Uterus (tissue), 4 donors: ENCODE results near the gene CNOT9. TPM values are rescaled to one million over a fixed set of nuclear protein-coding genes. Genes with fewer than 3 reads are reported as not detected.

Experiments used
- DNase-seq, 2 donors: peaks; one replicate each; pipeline ENCODE4 v3.0.0-alpha.2; 2019 to 2020
- H3K27ac ChIP-seq, 2 donors: fragments of 200-600 bp; sonication (generic); 1 replicate in 1 of 2; 2 replicates in 1 of 2; pipeline ENCODE4 v1.5.1; 2016 to 2018
- H3K27me3 ChIP-seq, 2 donors: fragments of 200-600 bp; sonication (generic); one replicate each; pipeline ENCODE4 v1.5.1; 2018 to 2019; ENCODE audit warnings: control low read depth in 1 of 2
- H3K36me3 ChIP-seq, 2 donors: fragments of 200-600 bp; sonication (generic); one replicate each; pipeline ENCODE4 v1.5.1; 2019; ENCODE audit warnings: control low read depth in 1 of 2
- H3K4me1 ChIP-seq, 2 donors: fragments of 200-600 bp; sonication (generic); one replicate each; pipeline ENCODE4 v1.5.1; 2018 to 2019; ENCODE audit warnings: control low read depth in 1 of 2
- H3K4me3 ChIP-seq, 2 donors: fragments of 200-600 bp; sonication (generic); 1 replicate in 1 of 2; 2 replicates in 1 of 2; pipeline ENCODE4 v1.5.1; 2018 to 2019; ENCODE audit warnings: mild to moderate bottlenecking in 1 of 2
- H3K9me3 ChIP-seq, 2 donors: fragments of 200-600 bp; sonication (generic); one replicate each; pipeline ENCODE4 v1.5.1; 2019; ENCODE audit warnings: control low read depth in 1 of 2
- CTCF ChIP-seq, 4 experiments: fragments of 200-600 bp in 2 of 4; fragments of 450-650 bp in 2 of 4; sonication (generic) in 2 of 4; IDR thresholded peaks; one replicate each; pipeline ENCODE4 v1.5.1; 2016 to 2019; ENCODE audit warnings: antibody characterized with exemption in 4 of 4, mild to moderate bottlenecking in 2 of 4, moderate library complexity in 1 of 4
- POLR2A ChIP-seq, 2 donors: fragments of 450-650 bp; IDR thresholded peaks; one replicate each; pipeline ENCODE4 v1.6.1; 2016; ENCODE audit warnings: antibody characterized with exemption in 2 of 2, mild to moderate bottlenecking in 1 of 2, moderate library complexity in 1 of 2
- intact Hi-C: fragments of 100-400 bp; cut with DNase I; formaldehyde crosslinking; loops from one replicate; pipeline ENCODE4 v1.15.1; 2023; ENCODE audit warnings: low total_unique reads
- total RNA-seq, 4 donors: library from RNA; depleted of rRNA in 3 of 4; stranded (reverse); fragments of >200 nt in 3 of 4; gene quantifications; one replicate each; pipeline versions ENCODE4 v1.1.0 to v1.2.4, GENCODE V29; 2014 to 2023
- donor health status: DM: yes; HTN: yes; CAD: no.

The CNOT9 gene
- total RNA-seq, 4 donors from 2014 or later: 42.1 to 78.2 (median 51.2) TPM

GRCh38 chr2:218585541-218585940, 16.9 kb downstream of the CNOT9 start:
- intact Hi-C loops: no loop called here
- Histone ChIP-seq H3K9me3 (no peaks in the 10 kb centered on the region), H3K27me3 (no peaks in the 10 kb centered on the region), H3K27ac (no peak overlapping the region), H3K36me3 (no peaks in the 10 kb centered on the region), H3K4me1 (no peaks in the 10 kb centered on the region), H3K4me3 (no peak overlapping the region)
- DNase-seq: no peak
- TF ChIP-seq CTCF (IDR thresholded peaks at IDR 0.05) (no peak), POLR2A (IDR thresholded peaks at IDR 0.05) (no peak)

GRCh38 chr2:218605432-218605831, 36.8 kb downstream of the CNOT9 start:
- H3K4me1 ChIP-seq: no peaks in the 10 kb centered on the region
- TF ChIP-seq POLR2A (IDR thresholded peaks at IDR 0.05) (no peak), CTCF (IDR thresholded peaks at IDR 0.05) (no peak)
- DNase-seq: no peak
- H3K36me3 ChIP-seq: no peaks in the 10 kb centered on the region
- no peak overlapping the region for H3K27ac ChIP-seq
- no peaks in the 10 kb centered on the region for H3K9me3 ChIP-seq
- H3K4me3 ChIP-seq: no peak overlapping the region
- intact Hi-C loops: no loop called here
- H3K27me3 ChIP-seq: no peaks in the 10 kb centered on the region

- H3K9me3 ChIP-seq: no peaks in the 10 kb centered on the region
- no peak for TF ChIP-seq CTCF (IDR thresholded peaks at IDR 0.05)
- TF ChIP-seq POLR2A (IDR thresholded peaks at IDR 0.05): no peak
- intact Hi-C loops: no loop called here
- DNase-seq: no peak
- no peaks in the 10 kb centered on the region for H3K27me3 ChIP-seq
- no peak within 1 kb of the TSS for H3K27ac ChIP-seq
- H3K36me3 ChIP-seq: no peaks in the 10 kb centered on the region
- H3K4me3 ChIP-seq: no peak within 1 kb of the TSS
- no peaks in the 10 kb centered on the region for H3K4me1 ChIP-seq
Measured at GRCh38 chr2:218607436-218608115, 38.9 kb downstream of the CNOT9 start, which contains the start of gene PLCD4. PLCD4 (plus strand) TSS chr2:218607899; CDS start chr2:218615740, 7,841 bp downstream.

GRCh38 chr2:218615868-218616315, 47.3 kb downstream of the CNOT9 start:
- intact Hi-C loops: no loop called here
- TF ChIP-seq CTCF (IDR thresholded peaks at IDR 0.05): no peak
- TF ChIP-seq POLR2A (IDR thresholded peaks at IDR 0.05): no peak
- Histone ChIP-seq H3K36me3 (no peaks in the 10 kb centered on the region), H3K4me3 (no peak overlapping the region), H3K4me1 (no peaks in the 10 kb centered on the region), H3K9me3 (no peaks in the 10 kb centered on the region), H3K27me3 (no peaks in the 10 kb centered on the region), H3K27ac (no peak overlapping the region)
- DNase-seq: no peak

GRCh38 chr2:218618102-218618860, 49.6 kb downstream of the CNOT9 start:
- Histone ChIP-seq H3K36me3 (no peaks in the 10 kb centered on the region), H3K27me3 (no peaks in the 10 kb centered on the region), H3K9me3 (no peaks in the 10 kb centered on the region), H3K4me1 (no peaks in the 10 kb centered on the region), H3K27ac (no peak overlapping the region), H3K4me3 (no peak overlapping the region)
- no peak for DNase-seq
- TF ChIP-seq CTCF (IDR thresholded peaks at IDR 0.05) (no peak), POLR2A (IDR thresholded peaks at IDR 0.05) (no peak)
- intact Hi-C loops: no loop called here
